Ammon's horn (tissue), 1 donor: ENCODE data around the gene RAD51AP2.
"Not testable (repeated sequence)": the region's sequence is repeated elsewhere in the genome, so short reads cannot be mapped to it uniquely, and the experiment has no call there.

Experiments
- DNase-seq: peaks from one replicate; pipeline ENCODE4 v3.0.0-alpha.2; 2016; ENCODE audit warnings: low spot score

RAD51AP2 gene

GRCh38 chr2:17538022-17538843 is 20.0 kb upstream of the RAD51AP2 start:
- no peak for DNase-seq

- DNase-seq: no peak
Measured at GRCh38 chr2:17536416-17536815, 18.2 kb upstream of the RAD51AP2 start.

GRCh38 chr2:17533546-17533945 is 15.3 kb upstream of the RAD51AP2 start:
- DNase-seq: no peak

- DNase-seq: no peak
Measured at GRCh38 chr2:17529771-17530170, 11.5 kb upstream of the RAD51AP2 start.

DNA sequence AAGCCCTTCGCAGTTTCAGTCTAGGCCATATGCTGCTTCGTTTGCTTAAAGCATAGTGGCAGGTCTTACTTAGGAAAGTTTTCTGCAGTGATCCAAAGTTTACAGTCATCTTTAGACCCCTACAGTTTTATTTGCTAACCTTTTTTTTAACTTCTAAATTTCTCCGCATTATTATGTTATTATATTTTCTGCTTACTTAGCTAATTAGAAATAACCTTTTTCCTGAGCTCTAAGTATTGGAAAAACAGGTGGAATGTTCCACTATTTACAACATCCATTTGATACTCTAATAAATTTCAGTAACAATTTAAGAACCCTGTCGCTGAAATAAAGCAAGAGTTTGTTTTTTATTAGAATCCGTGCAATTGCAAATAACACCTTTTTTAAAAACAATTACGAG is 4.1 kb upstream of the RAD51AP2 start:
- no peak for DNase-seq

GRCh38 chr2:17521621-17522020 is 3.4 kb upstream of the RAD51AP2 start:
- no peak for DNase-seq

DNA sequence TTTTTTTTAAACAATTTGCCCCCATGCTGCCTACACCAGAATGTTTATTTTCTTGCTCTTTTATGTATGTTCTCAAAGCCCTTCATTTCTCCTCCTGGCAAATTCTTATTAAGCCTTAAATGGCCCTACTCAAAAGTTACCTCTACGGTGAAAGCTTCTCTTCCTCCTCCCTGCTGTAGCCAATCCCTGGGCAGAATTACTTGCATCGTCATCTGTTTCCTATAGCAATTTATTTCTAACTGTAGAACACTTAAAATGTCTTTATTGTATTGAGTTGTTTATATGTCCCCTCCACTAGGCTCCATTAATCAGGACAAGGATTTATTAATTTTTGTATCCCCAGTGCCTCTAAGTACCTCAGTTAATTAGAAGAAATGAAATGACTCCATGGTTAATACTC is 2.5 kb upstream of the RAD51AP2 start:
- no peak for DNase-seq

DNA sequence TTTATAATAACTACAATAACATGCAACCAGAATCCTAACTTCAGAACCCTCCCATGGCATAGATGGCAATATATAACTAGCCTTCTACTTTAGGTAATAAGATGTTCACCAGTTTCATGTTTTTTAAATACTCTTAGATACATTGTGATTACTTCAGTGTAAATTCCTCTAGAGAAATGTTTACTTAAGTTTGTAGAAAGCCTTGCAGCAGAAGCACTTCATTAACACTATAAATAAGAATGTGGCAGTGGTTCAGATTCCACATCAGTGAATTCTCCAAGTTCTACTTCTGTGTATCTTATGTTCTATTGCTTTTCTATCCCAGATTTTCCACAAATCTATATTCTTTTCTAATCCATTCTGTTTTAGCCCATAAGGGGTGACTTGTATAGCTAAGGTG is 1.2 kb upstream of the RAD51AP2 start:
- no peak for DNase-seq

- DNase-seq: no peak
Measured at GRCh38 chr2:17517481-17518211, 594 bp downstream of the RAD51AP2 start.

GRCh38 chr2:17515652-17516051 is 2.6 kb downstream of the RAD51AP2 start:
- no peak for DNase-seq

DNA sequence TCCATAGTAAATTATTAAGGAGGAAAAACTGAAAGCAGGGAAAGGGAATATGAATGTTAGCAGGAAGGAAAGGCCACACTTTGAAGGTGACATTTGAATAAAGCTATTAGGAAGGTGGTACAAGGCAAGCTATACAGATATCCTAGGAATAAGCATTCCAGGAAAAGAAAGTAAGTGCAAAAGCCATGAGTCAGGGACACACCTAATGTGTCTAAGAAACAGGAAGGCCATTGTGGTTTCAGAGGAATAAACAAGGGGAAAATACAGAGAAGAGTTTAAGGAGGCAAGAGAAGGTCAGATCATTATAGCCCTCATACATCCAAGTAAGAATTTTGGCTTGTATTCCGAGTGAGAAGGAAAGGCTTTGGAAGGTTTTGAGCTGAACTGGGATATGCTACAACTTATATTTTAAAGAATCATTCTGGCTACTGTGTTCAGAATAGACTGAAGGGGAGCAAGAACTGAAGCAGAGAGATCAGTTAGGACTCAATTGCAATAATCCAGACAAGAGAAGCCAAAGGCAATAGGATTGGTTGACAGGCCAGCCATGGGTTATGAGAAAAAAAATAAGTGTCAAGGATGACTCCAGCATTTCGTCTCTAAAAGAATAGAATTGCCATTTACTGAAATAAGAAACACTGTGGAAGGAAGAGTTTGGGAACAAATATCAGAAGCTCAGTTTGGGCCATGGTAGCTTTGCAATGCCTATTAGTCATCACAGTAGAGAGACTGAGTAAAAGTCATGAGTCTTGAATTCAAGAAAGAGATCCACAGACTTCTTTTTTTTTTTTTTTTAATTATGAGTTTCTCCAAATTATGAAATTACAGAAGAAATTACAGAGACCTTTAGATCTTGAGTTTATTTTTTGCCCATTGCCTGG is 11.3 kb downstream of the RAD51AP2 start:
- DNase-seq: no peak

DNA sequence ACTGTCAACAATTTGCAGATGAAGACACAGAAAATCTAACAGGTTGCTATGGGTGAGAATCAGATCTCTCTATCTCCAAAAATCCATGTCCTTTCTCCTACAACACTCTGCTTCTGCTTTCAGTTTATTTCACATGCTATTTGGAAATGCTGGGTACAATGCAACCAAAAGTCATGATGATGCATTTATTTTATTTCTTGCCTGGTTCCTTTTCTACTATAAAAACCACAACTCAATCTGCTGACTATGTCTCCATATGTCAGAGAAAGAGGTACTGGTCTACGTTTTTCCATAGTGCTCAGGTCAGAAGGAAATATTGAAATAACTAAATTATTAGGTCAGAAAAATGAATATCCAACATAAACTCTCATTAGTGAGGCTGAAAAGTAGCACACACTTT is 20.5 kb downstream of the RAD51AP2 start:
- DNase-seq: no peak

DNA sequence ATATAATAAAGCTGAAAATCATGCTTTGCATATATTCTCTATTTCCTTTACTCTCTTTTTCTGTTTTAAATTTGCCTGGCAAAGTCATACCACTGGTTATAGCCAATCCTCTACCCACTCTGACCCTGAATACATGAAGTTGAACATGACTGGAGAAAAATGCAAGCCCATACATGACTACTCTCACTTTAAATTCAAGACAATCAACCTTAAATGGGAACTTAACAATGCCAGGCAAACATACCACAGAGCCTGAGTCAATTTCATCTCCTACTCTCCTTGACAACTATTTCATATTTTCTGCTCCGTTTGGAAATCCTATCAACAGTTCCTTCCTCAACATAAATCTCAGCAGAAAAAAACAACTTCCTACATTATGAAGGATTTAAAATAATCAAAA is 22.6 kb downstream of the RAD51AP2 start:
- no peak for DNase-seq

DNA sequence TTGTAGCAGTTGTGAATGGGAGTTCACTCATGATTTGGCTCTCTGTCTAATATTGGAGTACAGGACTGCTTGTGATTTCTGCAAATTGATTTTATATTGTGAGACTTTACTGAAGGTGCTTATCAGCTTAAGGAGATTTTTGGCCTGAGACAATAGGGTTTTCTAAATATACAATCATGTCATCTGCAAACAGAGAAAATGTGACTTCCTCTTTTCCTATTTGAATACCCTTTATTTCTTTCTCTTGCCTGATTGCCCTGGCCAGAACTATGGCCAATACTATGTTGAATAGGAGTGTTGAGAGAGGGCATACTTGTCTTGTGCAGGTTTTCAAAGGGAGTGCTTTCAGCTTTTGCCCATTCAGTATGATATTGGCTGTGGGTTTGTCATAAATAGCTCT is 28.1 kb downstream of the RAD51AP2 start:
- DNase-seq: not testable (repeated sequence)

DNA sequence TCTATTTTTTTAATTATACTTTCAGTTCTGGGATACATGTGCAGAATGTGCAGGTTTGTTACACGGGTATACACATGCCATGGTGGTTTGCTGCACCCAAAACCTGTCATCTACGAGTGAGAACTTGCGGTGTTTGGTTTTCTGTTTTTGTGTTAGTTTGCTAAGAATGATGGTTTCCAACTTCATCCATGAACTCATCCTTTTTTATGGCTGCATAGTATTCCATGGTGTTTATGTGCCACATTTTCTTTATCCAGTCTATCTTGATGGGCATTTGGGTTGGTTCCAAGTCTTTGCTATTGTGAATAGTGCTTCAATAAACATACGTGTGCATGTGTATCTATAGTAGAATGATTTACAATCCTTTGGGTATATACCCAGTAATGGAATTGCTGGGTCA is 29.6 kb downstream of the RAD51AP2 start:
- not testable (repeated sequence) for DNase-seq

GRCh38 chr2:17483496-17483895 is 34.7 kb downstream of the RAD51AP2 start:
- DNase-seq: no peak

- DNase-seq: no peak
Measured at GRCh38 chr2:17482651-17483050, 35.6 kb downstream of the RAD51AP2 start.

- no peak for DNase-seq
Measured at GRCh38 chr2:17479875-17480274, 38.4 kb downstream of the RAD51AP2 start.

DNA sequence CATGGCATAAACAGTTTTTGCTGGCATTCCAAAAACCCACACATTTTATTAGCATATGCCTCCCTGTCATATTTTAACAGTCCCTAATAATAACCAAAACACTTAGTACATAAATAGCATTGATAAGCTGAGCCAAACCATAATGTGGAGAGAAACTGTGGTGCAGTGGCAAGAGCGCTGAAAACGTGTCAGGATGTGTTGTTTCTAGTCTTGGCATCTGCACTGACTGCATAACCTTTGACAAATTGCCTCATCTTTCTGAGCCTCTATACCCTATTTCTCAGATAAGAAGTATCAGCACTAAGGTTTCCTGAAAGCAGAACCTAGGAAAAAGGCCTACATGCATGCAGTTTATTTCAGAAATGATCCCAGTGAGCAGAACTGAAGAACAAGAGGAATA is 41.4 kb downstream of the RAD51AP2 start:
- DNase-seq: peak; percentile 12

DNA sequence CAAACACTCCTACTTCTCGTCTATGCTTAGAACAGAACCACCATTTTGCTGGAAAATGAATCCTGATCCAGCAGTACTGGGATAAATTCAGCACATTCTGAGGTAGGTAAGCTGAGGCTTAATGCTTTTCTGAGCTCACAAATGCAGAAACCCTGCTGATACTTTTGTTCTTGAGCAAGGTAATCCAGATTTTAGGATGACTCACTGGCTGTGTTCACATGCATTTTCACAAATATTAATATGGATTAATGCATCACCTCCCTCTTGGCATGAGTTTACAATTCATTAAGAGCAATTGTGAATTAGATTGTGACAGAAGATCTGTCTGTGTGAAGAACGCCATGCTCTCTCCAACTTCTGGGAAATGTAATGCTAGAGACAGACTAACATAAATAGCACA is 42.2 kb downstream of the RAD51AP2 start:
- no peak for DNase-seq

- no peak for DNase-seq
Measured at GRCh38 chr2:17475286-17475685, 43.0 kb downstream of the RAD51AP2 start.

DNA sequence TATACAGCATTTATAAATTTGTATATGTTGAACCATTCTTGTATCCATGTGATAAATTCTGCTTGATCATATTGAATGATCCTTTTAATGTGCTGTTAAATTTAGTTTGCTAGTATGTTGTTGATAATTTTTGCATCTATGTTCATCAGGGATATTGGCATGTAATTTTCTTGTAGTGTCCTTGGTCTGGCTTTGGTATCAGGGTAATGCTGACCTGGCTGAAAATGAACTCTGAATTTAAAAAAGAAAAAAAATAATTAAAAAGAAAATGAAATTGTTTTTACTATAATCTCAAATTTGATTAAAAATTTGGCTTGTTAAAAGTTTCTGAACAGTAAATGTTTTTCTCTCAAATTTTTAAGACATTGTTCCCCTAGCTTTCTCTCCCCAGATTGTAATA is 46.3 kb downstream of the RAD51AP2 start:
- no peak for DNase-seq
